Measurements from ENCODE around the gene PKP2.

The PKP2 gene

DNA sequence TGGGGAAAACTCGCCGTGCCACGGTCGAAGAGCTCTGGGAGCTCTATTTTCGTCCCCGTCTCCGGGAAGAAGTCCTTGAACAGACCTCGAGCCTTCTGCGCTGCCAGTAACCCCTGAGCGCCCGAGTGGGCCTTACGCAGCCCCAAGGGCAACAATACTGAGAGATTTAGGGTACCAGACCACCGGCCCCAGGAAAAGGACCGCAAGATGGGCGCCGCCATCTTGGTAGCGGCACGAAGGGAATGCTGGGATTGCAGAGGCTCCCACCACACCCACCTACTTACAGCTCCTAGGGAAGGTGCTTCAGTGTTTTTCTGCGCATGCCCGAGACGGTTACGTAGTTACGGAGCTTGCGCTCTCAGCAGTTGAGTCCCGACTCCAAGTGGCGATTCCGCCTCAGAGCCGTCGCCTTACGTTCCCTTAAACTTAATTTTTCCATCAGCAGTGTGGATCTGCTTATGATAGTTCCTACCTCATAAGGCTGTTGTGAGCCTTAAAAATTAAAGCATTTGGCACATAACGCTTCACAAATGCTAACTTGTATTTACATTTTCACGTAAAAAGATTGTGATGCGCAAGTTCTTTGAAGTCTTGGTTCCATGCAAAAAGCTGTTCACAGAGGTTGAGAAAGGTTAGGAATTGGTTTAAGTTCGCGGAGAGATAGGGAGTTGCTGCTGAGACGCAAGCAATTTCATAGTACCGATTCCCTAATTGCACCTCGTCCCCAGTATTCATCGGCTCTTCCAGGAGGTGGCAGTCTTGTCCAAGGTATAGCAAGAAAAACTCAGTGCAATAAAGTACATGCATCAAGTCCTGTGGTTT lies 140.7 kb downstream of the PKP2 start, which contains the start of gene YARS2:
YARS2 (minus strand) TSS at position 244 of the 822 bp plus-strand sequence; CDS start at position 221, 23 bp downstream.
- DNase-seq (ENCODE audit: low spot score): peak; percentile 93
- peak; percentile 32 for FAIRE-seq

DNA sequence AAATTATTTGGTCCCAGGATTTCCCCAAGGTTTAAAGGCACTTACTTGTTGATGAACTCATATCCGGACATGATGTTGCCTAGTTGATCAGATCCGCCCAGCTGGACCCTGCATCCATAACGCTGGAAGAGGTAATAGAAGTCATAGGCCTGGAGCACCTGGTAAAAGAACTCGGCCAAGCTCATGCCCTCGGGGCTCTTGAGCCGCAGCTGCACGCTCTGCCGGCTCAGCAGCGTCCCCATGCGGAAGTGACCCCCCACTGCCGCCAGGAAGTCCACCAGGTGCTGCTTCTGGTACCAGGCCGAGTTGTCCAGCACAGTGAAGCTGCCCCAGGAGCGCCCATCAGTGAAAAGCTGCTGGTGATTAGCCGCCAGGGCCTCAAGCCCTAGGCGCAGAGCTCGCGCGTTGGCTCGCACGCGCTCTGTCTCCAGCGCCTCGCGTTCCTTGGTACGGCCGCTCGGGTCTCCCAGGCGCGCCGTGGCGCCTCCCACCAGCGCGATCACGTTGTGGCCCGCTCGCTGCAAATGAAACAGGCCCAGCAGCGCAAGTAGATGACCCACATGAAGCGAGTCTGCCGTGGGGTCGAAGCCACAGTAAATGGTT lies 141.4 kb downstream of the PKP2 start:
- DNase-seq (ENCODE audit: low spot score) (peak; percentile 80), FAIRE-seq (peak; percentile 44)

DNA sequence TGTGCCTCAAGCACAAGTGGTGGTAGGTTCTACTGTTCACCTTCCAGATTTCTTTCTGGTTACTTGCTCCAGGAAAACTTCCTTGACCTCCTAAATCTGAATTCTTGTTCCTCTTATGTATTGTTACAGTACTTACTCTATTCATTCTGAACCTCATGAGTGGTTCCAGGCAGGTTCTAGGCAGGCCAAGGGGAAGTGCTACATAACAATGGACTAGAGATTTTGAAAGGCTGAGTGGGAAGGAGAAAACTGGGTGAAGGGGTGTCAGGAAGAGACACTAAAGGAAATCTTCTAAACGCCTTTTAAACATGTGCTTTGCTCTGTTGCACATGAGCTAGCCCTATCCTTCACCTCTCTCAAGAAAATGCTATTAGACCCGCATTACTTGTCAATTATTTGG lies 142.5 kb downstream of the PKP2 start:
- FAIRE-seq: no peak
- no peak for DNase-seq (ENCODE audit: low spot score)

DNA sequence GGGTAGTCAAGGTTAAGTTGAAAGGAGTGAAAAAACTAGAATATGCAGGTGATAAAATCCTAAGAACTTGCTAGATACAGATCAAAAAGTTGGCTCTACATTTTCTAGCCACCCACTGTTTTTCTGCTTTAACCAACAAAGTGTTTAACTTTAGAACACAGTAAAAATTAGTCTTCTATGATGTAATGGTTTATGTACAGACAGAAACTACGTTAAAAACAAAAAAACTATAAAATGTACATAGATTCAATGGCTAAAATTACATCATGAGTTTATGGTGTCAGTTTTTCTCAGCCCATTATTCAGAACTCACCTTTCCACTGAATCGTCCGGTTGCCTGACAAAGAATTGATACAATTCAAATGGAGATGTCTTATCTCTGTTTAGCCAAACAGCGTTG lies 143.0 kb downstream of the PKP2 start:
- DNase-seq (ENCODE audit: low spot score) (no peak), FAIRE-seq (no peak)

DNA sequence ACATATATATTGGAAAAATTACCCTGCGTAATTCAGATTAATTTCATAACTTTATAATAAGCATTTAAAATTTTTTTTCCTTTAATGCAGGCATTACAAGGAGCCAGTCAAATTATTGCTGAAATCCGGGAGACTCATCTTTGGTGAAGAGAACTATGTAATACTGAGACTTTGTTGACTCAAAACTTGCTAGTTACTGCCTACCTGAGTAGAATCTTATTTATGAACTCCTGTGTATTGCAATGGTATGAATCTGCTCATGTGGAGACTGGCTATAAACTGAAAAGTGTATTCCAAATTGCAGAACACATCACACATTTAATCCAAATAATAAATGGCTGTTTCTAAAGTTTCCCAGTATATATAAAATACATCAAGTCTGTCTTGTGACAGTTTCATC lies 153.3 kb downstream of the PKP2 start:
- FAIRE-seq: no peak
- no peak for DNase-seq (ENCODE audit: low spot score)

DNA sequence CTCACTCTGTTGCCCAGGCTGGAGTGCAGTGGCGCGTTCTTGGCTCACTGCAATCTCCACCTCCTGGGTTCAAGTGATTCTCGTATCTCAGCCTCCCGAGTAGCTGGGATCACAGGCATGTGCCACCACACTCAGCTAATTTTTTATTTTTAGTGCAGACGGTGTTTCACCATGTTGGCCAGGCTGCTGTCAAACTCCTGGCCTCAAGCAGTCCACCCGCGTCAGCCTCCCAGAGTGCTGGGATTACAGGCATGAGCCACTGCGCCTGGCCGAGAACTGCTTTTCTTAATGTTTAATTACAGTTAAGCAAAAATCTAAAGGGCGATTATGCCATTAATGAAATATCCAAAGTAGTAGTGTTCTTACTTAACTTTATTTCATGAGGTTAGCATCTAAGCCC lies 154.4 kb downstream of the PKP2 start:
- FAIRE-seq (no peak), DNase-seq (ENCODE audit: low spot score) (no peak)
